Measurements from ENCODE around the gene SH3GL2.

GRCh38 chr9:17799369-17799768 lies 220.5 kb downstream of the SH3GL2 start:
- no peak for TF ChIP-seq POLR2A (IDR thresholded peaks at IDR 0.05; ENCODE audit: low read length)
- TF ChIP-seq GATA1 (IDR thresholded peaks at IDR 0.05; ENCODE audit: low read depth, low read length) = no peak

Measured in erythroblast (primary cell).